Renal pelvis (tissue), 3 donors: ENCODE data around the gene DUSP8. TPM values are rescaled to one million over a fixed set of nuclear protein-coding genes. Genes with fewer than 3 reads are reported as not detected.

ENCODE experiments used
- polyA plus RNA-seq, 3 donors: library from polyadenylated mRNA; unstranded; fragments of 120-200 nt; gene quantifications; one replicate each; pipeline ENCODE4 v1.2.1, GENCODE V29; 2013; ENCODE audit not compliant: insufficient read length in 3 of 3

Gene DUSP8
- polyA plus RNA-seq, 3 donors: 3.0 to 4.0 (median 3.6) TPM

Other genes with a start within 250 kb of the DUSP8 start
- 1 to 10 TPM in 2 of 3 donors, under 1 TPM in 1; 0.98 to 1.2 (median 1.1) TPM for gene BRSK2, start 182.3 kb downstream of the DUSP8 start, polyA plus RNA-seq
- 10 to 100 TPM; 33.0 to 34.8 (median 33.0) TPM for gene MOB2, start 85.5 kb downstream of the DUSP8 start, polyA plus RNA-seq
- gene KRTAP5-1, start 13.0 kb upstream of the DUSP8 start, polyA plus RNA-seq: under 1 TPM; 0.13 to 0.64 (median 0.48) TPM
- gene KRTAP5-2, start 26.0 kb upstream of the DUSP8 start, polyA plus RNA-seq: under 1 TPM in 2 of 3 donors, not detected in 1; 0.25 to 0.42 TPM
- not detected for gene KRTAP5-3, start 36.2 kb upstream of the DUSP8 start, polyA plus RNA-seq
- gene KRTAP5-4, start 49.9 kb upstream of the DUSP8 start, polyA plus RNA-seq: not detected
- not detected for gene KRTAP5-5, start 57.5 kb upstream of the DUSP8 start, polyA plus RNA-seq
- not detected for gene KRTAP5-6, start 124.9 kb upstream of the DUSP8 start, polyA plus RNA-seq
- gene IFITM10, start 178.3 kb upstream of the DUSP8 start, polyA plus RNA-seq: under 1 TPM; 0.19 to 0.34 (median 0.31) TPM
- gene CTSD, start 191.7 kb upstream of the DUSP8 start, polyA plus RNA-seq: 100 to 1,000 TPM; 226 to 268 (median 263) TPM